SU-DHL-6 (cell line): ENCODE results near the gene FKRP.

Experiments
- CTCF ChIP-seq: fragments of 200-600 bp; sonication (generic); IDR thresholded peaks from one replicate; pipeline ENCODE4 v1.5.1; 2017; ENCODE audit warnings: antibody characterized with exemption, mild to moderate bottlenecking, low read length, moderate library complexity; ENCODE audit not compliant: insufficient read depth, poor library complexity, severe bottlenecking
- EZH2phosphoT487 ChIP-seq: fragments of 200-600 bp; sonication (generic), shearing (Covaris generic); conservative IDR thresholded peaks from 2 replicates; pipeline ENCODE4 v1.6.1; 2018; ENCODE audit warnings: mild to moderate bottlenecking, antibody characterized with exemption, low read length, moderate library complexity, mixed read lengths

- TF ChIP-seq CTCF (no peak), EZH2phosphoT487 (no peak)
Measured at GRCh38 chr19:46726971-46727501, 18.8 kb upstream of the FKRP start.
